HCT116 (cell line): ENCODE results near the gene RAD51AP1.

Source experiments
- POLR2AphosphoS5 ChIP-seq: IDR thresholded peaks from 2 replicates; pipeline ENCODE4 v1.6.1; 2011; ENCODE audit warnings: mild to moderate bottlenecking, low read depth, low read length, moderate library complexity
- TCF7L2 ChIP-seq: IDR thresholded peaks from 2 replicates; pipeline ENCODE4 v1.7.0; 2011; ENCODE audit warnings: borderline replicate concordance, inconsistent platforms; ENCODE audit not compliant: insufficient read depth, insufficient read length; ENCODE audit errors: extremely low read depth
- ZNF274 ChIP-seq: fragments of 200-500 bp; sonication (Bioruptor generic); IDR thresholded peaks from 2 replicates; pipeline ENCODE4 v1.6.1; 2014; ENCODE audit warnings: mild to moderate bottlenecking, low read depth, low read length, inconsistent platforms
- TF ChIP-seq, protein P1 (sequence below): IDR thresholded peaks from 2 replicates; pipeline ENCODE4 v1.6.1; 2011; ENCODE audit warnings: mild to moderate bottlenecking, low read length, moderate library complexity; ENCODE audit not compliant: insufficient replicate concordance; ENCODE audit errors: extremely low read depth
- TF ChIP-seq, protein P2 (sequence below), 3 experiments: fragments of 200-600 bp in 1 of 3; sonication (generic) in 1 of 3; IDR thresholded peaks in 2 of 3; conservative IDR thresholded peaks in 1 of 3; 2 replicates each; pipeline ENCODE4 v1.5.1; 2012 to 2017; ENCODE audit warnings: low read depth in 2 of 3, low read length in 2 of 3, antibody characterized with exemption in 1 of 3, borderline replicate concordance in 1 of 3, control low read depth in 1 of 3, mild to moderate bottlenecking in 1 of 3, mixed read lengths in 1 of 3, mixed run types in 1 of 3, moderate library complexity in 1 of 3; ENCODE audit not compliant: insufficient read depth in 1 of 3
- TF ChIP-seq, protein P3 (sequence below): IDR thresholded peaks from 2 replicates; pipeline ENCODE4 v1.6.1; 2012; ENCODE audit warnings: low read depth

DNA sequence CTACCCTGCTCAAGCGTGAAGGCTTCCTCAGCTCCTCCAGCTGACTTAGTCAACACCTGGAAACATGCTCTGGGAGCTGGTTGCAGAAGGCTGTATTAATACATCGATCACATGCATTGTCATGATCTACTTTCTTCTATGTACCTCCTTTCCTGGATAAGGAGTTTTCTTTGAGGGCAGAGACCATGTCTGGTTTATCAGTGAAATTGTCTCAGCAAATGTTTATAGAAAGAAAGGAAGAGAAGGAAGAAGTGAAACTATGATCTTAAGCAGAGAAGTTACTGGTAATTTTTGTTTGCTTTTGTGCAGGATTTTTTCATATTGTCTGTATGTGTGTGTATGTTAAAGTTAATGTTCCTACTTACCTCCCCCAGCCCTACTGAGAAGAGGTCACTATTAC is 27.8 kb downstream of the RAD51AP1 start:
- TF ChIP-seq TCF7L2, result no peak
- TF ChIP-seq ZNF274, result no peak
- TF ChIP-seq, protein P1, sequence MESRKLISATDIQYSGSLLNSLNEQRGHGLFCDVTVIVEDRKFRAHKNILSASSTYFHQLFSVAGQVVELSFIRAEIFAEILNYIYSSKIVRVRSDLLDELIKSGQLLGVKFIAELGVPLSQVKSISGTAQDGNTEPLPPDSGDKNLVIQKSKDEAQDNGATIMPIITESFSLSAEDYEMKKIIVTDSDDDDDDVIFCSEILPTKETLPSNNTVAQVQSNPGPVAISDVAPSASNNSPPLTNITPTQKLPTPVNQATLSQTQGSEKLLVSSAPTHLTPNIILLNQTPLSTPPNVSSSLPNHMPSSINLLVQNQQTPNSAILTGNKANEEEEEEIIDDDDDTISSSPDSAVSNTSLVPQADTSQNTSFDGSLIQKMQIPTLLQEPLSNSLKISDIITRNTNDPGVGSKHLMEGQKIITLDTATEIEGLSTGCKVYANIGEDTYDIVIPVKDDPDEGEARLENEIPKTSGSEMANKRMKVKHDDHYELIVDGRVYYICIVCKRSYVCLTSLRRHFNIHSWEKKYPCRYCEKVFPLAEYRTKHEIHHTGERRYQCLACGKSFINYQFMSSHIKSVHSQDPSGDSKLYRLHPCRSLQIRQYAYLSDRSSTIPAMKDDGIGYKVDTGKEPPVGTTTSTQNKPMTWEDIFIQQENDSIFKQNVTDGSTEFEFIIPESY, result no peak
- TF ChIP-seq, protein P2, sequence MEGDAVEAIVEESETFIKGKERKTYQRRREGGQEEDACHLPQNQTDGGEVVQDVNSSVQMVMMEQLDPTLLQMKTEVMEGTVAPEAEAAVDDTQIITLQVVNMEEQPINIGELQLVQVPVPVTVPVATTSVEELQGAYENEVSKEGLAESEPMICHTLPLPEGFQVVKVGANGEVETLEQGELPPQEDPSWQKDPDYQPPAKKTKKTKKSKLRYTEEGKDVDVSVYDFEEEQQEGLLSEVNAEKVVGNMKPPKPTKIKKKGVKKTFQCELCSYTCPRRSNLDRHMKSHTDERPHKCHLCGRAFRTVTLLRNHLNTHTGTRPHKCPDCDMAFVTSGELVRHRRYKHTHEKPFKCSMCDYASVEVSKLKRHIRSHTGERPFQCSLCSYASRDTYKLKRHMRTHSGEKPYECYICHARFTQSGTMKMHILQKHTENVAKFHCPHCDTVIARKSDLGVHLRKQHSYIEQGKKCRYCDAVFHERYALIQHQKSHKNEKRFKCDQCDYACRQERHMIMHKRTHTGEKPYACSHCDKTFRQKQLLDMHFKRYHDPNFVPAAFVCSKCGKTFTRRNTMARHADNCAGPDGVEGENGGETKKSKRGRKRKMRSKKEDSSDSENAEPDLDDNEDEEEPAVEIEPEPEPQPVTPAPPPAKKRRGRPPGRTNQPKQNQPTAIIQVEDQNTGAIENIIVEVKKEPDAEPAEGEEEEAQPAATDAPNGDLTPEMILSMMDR (IDR thresholded peaks at IDR 0.05 in 2 of 3, conservative IDR thresholded peaks at IDR 0.05 in 1 of 3; ENCODE audit: borderline replicate concordance in 1 of 3, insufficient read depth in 1 of 3, low read depth in 2 of 3, low read length in 2 of 3), result no peak
- TF ChIP-seq POLR2AphosphoS5, result no peak
- TF ChIP-seq, protein P3, sequence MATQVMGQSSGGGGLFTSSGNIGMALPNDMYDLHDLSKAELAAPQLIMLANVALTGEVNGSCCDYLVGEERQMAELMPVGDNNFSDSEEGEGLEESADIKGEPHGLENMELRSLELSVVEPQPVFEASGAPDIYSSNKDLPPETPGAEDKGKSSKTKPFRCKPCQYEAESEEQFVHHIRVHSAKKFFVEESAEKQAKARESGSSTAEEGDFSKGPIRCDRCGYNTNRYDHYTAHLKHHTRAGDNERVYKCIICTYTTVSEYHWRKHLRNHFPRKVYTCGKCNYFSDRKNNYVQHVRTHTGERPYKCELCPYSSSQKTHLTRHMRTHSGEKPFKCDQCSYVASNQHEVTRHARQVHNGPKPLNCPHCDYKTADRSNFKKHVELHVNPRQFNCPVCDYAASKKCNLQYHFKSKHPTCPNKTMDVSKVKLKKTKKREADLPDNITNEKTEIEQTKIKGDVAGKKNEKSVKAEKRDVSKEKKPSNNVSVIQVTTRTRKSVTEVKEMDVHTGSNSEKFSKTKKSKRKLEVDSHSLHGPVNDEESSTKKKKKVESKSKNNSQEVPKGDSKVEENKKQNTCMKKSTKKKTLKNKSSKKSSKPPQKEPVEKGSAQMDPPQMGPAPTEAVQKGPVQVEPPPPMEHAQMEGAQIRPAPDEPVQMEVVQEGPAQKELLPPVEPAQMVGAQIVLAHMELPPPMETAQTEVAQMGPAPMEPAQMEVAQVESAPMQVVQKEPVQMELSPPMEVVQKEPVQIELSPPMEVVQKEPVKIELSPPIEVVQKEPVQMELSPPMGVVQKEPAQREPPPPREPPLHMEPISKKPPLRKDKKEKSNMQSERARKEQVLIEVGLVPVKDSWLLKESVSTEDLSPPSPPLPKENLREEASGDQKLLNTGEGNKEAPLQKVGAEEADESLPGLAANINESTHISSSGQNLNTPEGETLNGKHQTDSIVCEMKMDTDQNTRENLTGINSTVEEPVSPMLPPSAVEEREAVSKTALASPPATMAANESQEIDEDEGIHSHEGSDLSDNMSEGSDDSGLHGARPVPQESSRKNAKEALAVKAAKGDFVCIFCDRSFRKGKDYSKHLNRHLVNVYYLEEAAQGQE, result no peak
